Measurements from ENCODE around the gene VGLL2.

- no peak for TF ChIP-seq FOS (IDR thresholded peaks at IDR 0.05; ENCODE audit: borderline replicate concordance, insufficient read depth, low read length)
- no peak for TF ChIP-seq MYC (IDR thresholded peaks at IDR 0.05; ENCODE audit: low read depth, low read length)
- TF ChIP-seq, protein P1, sequence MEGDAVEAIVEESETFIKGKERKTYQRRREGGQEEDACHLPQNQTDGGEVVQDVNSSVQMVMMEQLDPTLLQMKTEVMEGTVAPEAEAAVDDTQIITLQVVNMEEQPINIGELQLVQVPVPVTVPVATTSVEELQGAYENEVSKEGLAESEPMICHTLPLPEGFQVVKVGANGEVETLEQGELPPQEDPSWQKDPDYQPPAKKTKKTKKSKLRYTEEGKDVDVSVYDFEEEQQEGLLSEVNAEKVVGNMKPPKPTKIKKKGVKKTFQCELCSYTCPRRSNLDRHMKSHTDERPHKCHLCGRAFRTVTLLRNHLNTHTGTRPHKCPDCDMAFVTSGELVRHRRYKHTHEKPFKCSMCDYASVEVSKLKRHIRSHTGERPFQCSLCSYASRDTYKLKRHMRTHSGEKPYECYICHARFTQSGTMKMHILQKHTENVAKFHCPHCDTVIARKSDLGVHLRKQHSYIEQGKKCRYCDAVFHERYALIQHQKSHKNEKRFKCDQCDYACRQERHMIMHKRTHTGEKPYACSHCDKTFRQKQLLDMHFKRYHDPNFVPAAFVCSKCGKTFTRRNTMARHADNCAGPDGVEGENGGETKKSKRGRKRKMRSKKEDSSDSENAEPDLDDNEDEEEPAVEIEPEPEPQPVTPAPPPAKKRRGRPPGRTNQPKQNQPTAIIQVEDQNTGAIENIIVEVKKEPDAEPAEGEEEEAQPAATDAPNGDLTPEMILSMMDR (IDR thresholded peaks at IDR 0.05; ENCODE audit: extremely low read depth in 1 of 2, insufficient read depth in 1 of 2, low read depth in 1 of 2, low read length in 2 of 2) = no peak
- TF ChIP-seq JUN (IDR thresholded peaks at IDR 0.05; ENCODE audit: borderline replicate concordance, insufficient read depth, insufficient read length, low read depth) = no peak
- TF ChIP-seq POLR2AphosphoS5 (IDR thresholded peaks at IDR 0.05; ENCODE audit: insufficient read depth, low read depth, low read length) = no peak
- TF ChIP-seq POLR2A (IDR thresholded peaks at IDR 0.05; ENCODE audit: low read depth, low read length) = no peak
Measured at GRCh38 chr6:117264692-117265409, 507 bp upstream of the VGLL2 start.
